ENCODE measurements around the gene EMSY. TPM values are rescaled to one million over a fixed set of nuclear protein-coding genes. Genes with fewer than 3 reads are reported as not detected.

EMSY gene
- total RNA-seq, 4 donors from 2014 or later: 18.8 to 43.6 (median 19.9) TPM

- no peak overlapping the region for H3K4me3 ChIP-seq
- ATAC-seq (no peak), DNase-seq (no peak)
- no peaks in the 10 kb centered on the region for H3K27me3 ChIP-seq
- H3K9me3 ChIP-seq: no peaks in the 10 kb centered on the region
- H3K27ac ChIP-seq: no peak overlapping the region
- no peak for TF ChIP-seq CTCF (IDR thresholded peaks at IDR 0.05 in 4 of 5, conservative IDR thresholded peaks at IDR 0.05 in 1 of 5)
- TF ChIP-seq POLR2A (IDR thresholded peaks at IDR 0.05): no peak
- peaks cover 14 to 16% of the 10 kb centered on the region in 2 donors for H3K4me1 ChIP-seq
- intact Hi-C loops (cut with DNase I; ENCODE audit: low total_unique reads) (loop anchor here (5.0 kb wide), 1 partner anchor 77 kb away; no protein-coding TSS in a partner anchor), in situ Hi-C loops (cut with MboI; ENCODE audit: low sequenced_read_pairs in 4 of 4) (no loop called here)
- H3K36me3 ChIP-seq: no peaks in the 10 kb centered on the region
These were observed 155.4 kb downstream of the EMSY start for GRCh38 chr11:76600124-76600655.

- no peak overlapping the region for H3K4me3 ChIP-seq
- peaks cover 19 to 22% of the 10 kb centered on the region in 2 donors for H3K4me1 ChIP-seq
- intact Hi-C loops (cut with DNase I; ENCODE audit: low total_unique reads): loop anchor here (5.0 kb wide), 1 partner anchor 76 kb away; no protein-coding TSS in a partner anchor
- TF ChIP-seq POLR2A (IDR thresholded peaks at IDR 0.05): no peak
- no peak for TF ChIP-seq CTCF (IDR thresholded peaks at IDR 0.05 in 4 of 5, conservative IDR thresholded peaks at IDR 0.05 in 1 of 5)
- no peaks in the 10 kb centered on the region for H3K36me3 ChIP-seq
- H3K9me3 ChIP-seq: no peaks in the 10 kb centered on the region
- H3K27me3 ChIP-seq: no peaks in the 10 kb centered on the region
- no peak for ATAC-seq
- in situ Hi-C loops (cut with MboI; ENCODE audit: low sequenced_read_pairs in 4 of 4): no loop called here
- no peak for DNase-seq
- no peak overlapping the region for H3K27ac ChIP-seq
These were observed 156.5 kb downstream of the EMSY start for GRCh38 chr11:76601272-76601671.

GRCh38 chr11:76601724-76602123 is 156.9 kb downstream of the EMSY start:
- H3K36me3 ChIP-seq: no peaks in the 10 kb centered on the region
- H3K9me3 ChIP-seq: no peaks in the 10 kb centered on the region
- peak overlapping the region in 3 of 4 donors; percentile 27 to 63 (median 62) for H3K27ac ChIP-seq
- no peak overlapping the region for H3K4me3 ChIP-seq
- no peak for TF ChIP-seq CTCF (IDR thresholded peaks at IDR 0.05 in 4 of 5, conservative IDR thresholded peaks at IDR 0.05 in 1 of 5)
- no peak for TF ChIP-seq POLR2A (IDR thresholded peaks at IDR 0.05)
- H3K27me3 ChIP-seq: no peaks in the 10 kb centered on the region
- DNase-seq: no peak
- intact Hi-C loops (cut with DNase I; ENCODE audit: low total_unique reads): loop anchor here (5.0 kb wide), 1 partner anchor 76 kb away; no protein-coding TSS in a partner anchor
- no peak for ATAC-seq
- peaks cover 19 to 22% of the 10 kb centered on the region in 2 donors for H3K4me1 ChIP-seq
- in situ Hi-C loops (cut with MboI; ENCODE audit: low sequenced_read_pairs in 4 of 4): no loop called here

- Histone ChIP-seq H3K27ac (peak overlapping the region; percentile 27 to 63 (median 54)), H3K4me3 (no peak overlapping the region), H3K4me1 (peaks cover 19 to 22% of the 10 kb centered on the region in 2 donors), H3K36me3 (no peaks in the 10 kb centered on the region), H3K27me3 (no peaks in the 10 kb centered on the region), H3K9me3 (no peaks in the 10 kb centered on the region)
- ATAC-seq: peak in 1 of 2 donors; percentile 21
- intact Hi-C loops (cut with DNase I; ENCODE audit: low total_unique reads): loop anchor here (5.0 kb wide), 1 partner anchor 75 kb away; no protein-coding TSS in a partner anchor
- TF ChIP-seq POLR2A (IDR thresholded peaks at IDR 0.05) (no peak), CTCF (IDR thresholded peaks at IDR 0.05 in 4 of 5, conservative IDR thresholded peaks at IDR 0.05 in 1 of 5) (no peak)
- no peak for DNase-seq
- in situ Hi-C loops (cut with MboI; ENCODE audit: low sequenced_read_pairs in 4 of 4): no loop called here
These were observed 157.6 kb downstream of the EMSY start for GRCh38 chr11:76602431-76602861.

Other genes with a start within 250 kb of the EMSY start
- 1 to 10 TPM; 2.9 to 6.5 (median 4.0) TPM for gene WNT11, start 238.5 kb upstream of the EMSY start, total RNA-seq
- 10 to 100 TPM; 24.5 to 35.3 (median 30.2) TPM for gene THAP12, start 63.9 kb upstream of the EMSY start, total RNA-seq
- under 1 TPM; 0.07 to 0.70 (median 0.33) TPM for gene GVQW3, start 63.7 kb upstream of the EMSY start, total RNA-seq
- 10 to 100 TPM; 14.5 to 35.5 (median 23.4) TPM for gene LRRC32, start 225.7 kb downstream of the EMSY start, total RNA-seq

Data from gastrocnemius medialis (tissue), 4 donors.